ENCODE measurements around the gene SSTR4. TPM values are rescaled to one million over a fixed set of nuclear protein-coding genes. Genes with fewer than 3 reads are reported as not detected.
A peak's percentile ranks its signal among the peaks of the same experiment; 100 is the strongest.

SSTR4 gene
- total and polyA plus RNA-seq, 4 donors: 0.06 TPM; not detected in 3

DNA sequence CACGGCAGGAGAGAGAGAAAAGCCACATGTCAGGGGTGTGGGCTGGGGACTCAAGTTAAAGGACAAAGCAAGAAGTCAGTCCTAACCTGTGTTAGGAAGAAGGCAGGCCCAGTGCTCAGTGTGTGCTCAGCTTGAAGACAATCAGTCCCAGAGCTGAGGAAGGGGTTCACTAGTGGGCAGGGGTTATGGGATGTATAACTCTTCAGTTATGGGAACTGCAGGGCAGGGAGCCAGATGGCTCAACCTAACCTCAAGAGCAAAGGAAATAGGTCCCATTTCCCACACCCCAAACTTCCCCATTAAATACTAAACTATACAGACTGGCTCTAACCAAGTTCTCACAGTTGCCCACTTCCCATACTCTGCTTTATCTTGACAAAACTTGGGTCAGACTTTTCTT lies 7.4 kb upstream of the SSTR4 start:
- WGBS, 2 donors: 31 to 60% methylated on average over 1 of the region's 1 CpG
- peaks cover 0 to 3% (median 0%) of the 10 kb centered on the region in 4 donors for H3K9me3 ChIP-seq (ENCODE audit: control insufficient read depth in 4 of 4, insufficient read depth in 3 of 4, low read length in 3 of 4)
- no peak overlapping the region for H3K4me3 ChIP-seq
- peaks cover 0 to 8% (median 0%) of the 10 kb centered on the region in 3 donors for H3K27me3 ChIP-seq (ENCODE audit: control insufficient read depth in 3 of 3, insufficient read depth in 3 of 3, low read length in 2 of 3)
- no peak overlapping the region for H3K9ac ChIP-seq (ENCODE audit: insufficient read depth in 1 of 2, low read length in 2 of 2)
- no peak overlapping the region for H3K27ac ChIP-seq (ENCODE audit: low read depth in 1 of 2, low read length in 1 of 2)
- TF ChIP-seq, protein P1, sequence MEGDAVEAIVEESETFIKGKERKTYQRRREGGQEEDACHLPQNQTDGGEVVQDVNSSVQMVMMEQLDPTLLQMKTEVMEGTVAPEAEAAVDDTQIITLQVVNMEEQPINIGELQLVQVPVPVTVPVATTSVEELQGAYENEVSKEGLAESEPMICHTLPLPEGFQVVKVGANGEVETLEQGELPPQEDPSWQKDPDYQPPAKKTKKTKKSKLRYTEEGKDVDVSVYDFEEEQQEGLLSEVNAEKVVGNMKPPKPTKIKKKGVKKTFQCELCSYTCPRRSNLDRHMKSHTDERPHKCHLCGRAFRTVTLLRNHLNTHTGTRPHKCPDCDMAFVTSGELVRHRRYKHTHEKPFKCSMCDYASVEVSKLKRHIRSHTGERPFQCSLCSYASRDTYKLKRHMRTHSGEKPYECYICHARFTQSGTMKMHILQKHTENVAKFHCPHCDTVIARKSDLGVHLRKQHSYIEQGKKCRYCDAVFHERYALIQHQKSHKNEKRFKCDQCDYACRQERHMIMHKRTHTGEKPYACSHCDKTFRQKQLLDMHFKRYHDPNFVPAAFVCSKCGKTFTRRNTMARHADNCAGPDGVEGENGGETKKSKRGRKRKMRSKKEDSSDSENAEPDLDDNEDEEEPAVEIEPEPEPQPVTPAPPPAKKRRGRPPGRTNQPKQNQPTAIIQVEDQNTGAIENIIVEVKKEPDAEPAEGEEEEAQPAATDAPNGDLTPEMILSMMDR (IDR thresholded peaks at IDR 0.05; ENCODE audit: control extremely low read depth, extremely low read depth): no peak
- no peaks in the 10 kb centered on the region for H3K36me3 ChIP-seq (ENCODE audit: control insufficient read depth in 4 of 4, insufficient read depth in 4 of 4, low read length in 4 of 4)
- peaks cover 0 to 3% (median 0%) of the 10 kb centered on the region in 5 donors for H3K4me1 ChIP-seq (ENCODE audit: control insufficient read depth in 5 of 5, insufficient read depth in 5 of 5, low read length in 5 of 5)
- no peak for DNase-seq
- peak; percentile 27 for ATAC-seq (ENCODE audit: insufficient read depth, low FRiP score)

DNA sequence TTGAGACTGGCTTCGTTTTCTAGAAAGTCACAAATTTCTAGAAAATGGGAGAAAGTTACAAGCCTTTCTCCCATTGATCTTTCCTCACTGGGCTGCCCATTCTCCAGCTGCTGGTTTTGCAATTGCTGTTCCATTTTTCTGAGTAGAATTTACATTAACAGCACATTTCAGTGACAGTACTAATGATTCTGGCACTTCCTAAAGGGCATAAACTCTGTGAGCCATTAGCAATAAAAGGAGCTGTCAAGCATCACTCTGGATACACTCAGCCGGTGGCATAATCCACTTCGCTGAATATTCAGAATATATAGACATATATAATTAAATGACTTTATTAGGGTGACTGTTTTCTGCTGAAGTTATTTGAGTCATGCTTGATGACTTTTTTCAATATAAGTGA lies 6.7 kb upstream of the SSTR4 start:
- H3K4me1 ChIP-seq (ENCODE audit: control insufficient read depth in 5 of 5, insufficient read depth in 5 of 5, low read length in 5 of 5): peaks cover 0 to 3% (median 0%) of the 10 kb centered on the region in 5 donors
- peaks cover 0 to 11% (median 0%) of the 10 kb centered on the region in 3 donors for H3K27me3 ChIP-seq (ENCODE audit: control insufficient read depth in 3 of 3, insufficient read depth in 3 of 3, low read length in 2 of 3)
- no peaks in the 10 kb centered on the region for H3K36me3 ChIP-seq (ENCODE audit: control insufficient read depth in 4 of 4, insufficient read depth in 4 of 4, low read length in 4 of 4)
- H3K9me3 ChIP-seq (ENCODE audit: control insufficient read depth in 4 of 4, insufficient read depth in 3 of 4, low read length in 3 of 4): peaks cover 0 to 3% (median 0%) of the 10 kb centered on the region in 4 donors
- H3K4me3 ChIP-seq: no peak overlapping the region
- TF ChIP-seq, protein P1 (IDR thresholded peaks at IDR 0.05; ENCODE audit: control extremely low read depth, extremely low read depth): no peak
- no peak overlapping the region for H3K27ac ChIP-seq (ENCODE audit: low read depth in 1 of 2, low read length in 1 of 2)
- H3K9ac ChIP-seq (ENCODE audit: insufficient read depth in 1 of 2, low read length in 2 of 2): no peak overlapping the region
- no peak for ATAC-seq (ENCODE audit: insufficient read depth, low FRiP score)
- no peak for DNase-seq
- WGBS, 2 donors: 84 to 90% methylated on average over 3 of the region's 3 CpGs

DNA sequence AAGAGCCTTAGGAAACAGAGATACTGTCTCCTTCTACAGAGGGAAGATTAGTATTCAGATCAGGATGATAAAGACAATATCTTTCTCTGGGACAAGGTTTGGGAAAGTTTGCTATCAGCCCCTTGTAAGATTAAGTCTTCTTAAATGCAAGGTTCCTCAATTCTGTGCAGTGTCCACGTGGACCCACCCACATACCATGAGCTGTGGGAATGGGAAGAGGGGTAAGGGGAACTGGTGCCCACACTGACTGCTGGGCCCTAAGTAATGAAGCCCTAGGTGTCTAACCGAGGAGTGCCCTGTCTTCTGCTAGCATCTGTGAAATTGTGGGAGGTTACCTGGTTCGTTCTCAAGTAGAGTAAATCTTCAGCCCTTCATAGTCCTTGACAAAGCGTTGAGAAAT lies 5.8 kb upstream of the SSTR4 start:
- TF ChIP-seq, protein P1 (IDR thresholded peaks at IDR 0.05; ENCODE audit: control extremely low read depth, extremely low read depth): no peak
- DNase-seq: no peak
- WGBS, 2 donors: 67% methylated on average over 4 of the region's 4 CpGs

DNA sequence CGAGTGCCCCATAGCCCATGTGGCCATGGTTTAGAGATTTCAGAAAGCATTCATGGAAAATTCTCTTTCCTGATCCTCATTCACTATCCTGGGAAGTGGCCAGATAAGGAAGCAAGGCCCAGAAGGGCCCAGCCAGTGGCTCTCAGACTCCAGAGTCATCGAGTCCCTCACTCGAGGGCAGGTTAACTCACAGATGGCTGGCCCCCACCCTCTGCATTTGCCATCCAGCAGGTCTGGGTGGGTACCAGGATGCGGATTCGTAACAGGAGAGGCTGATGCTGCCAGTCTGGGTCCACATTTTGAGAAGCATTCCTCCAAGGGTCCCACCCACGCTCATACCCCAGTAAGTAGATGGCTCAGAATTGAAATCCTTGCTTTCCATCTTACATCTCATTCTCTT lies 3.8 kb upstream of the SSTR4 start:
- Histone ChIP-seq H3K36me3 (ENCODE audit: control insufficient read depth in 4 of 4, insufficient read depth in 4 of 4, low read length in 4 of 4) (no peaks in the 10 kb centered on the region), H3K4me1 (ENCODE audit: control insufficient read depth in 5 of 5, insufficient read depth in 5 of 5, low read length in 5 of 5) (peaks cover 0 to 5% (median 0%) of the 10 kb centered on the region in 5 donors), H3K9me3 (ENCODE audit: control insufficient read depth in 4 of 4, insufficient read depth in 3 of 4, low read length in 3 of 4) (peaks cover 0 to 7% (median 0%) of the 10 kb centered on the region in 4 donors), H3K9ac (ENCODE audit: insufficient read depth in 1 of 2, low read length in 2 of 2) (no peak overlapping the region), H3K27ac (ENCODE audit: low read depth in 1 of 2, low read length in 1 of 2) (no peak overlapping the region), H3K4me3 (no peak overlapping the region), H3K27me3 (ENCODE audit: control insufficient read depth in 3 of 3, insufficient read depth in 3 of 3, low read length in 2 of 3) (peaks cover 0 to 23% (median 9%) of the 10 kb centered on the region in 3 donors)
- TF ChIP-seq, protein P1 (IDR thresholded peaks at IDR 0.05; ENCODE audit: control extremely low read depth, extremely low read depth): no peak
- WGBS, 2 donors: 94 to 97% methylated on average over 6 of the region's 6 CpGs
- no peak for DNase-seq
- ATAC-seq (ENCODE audit: insufficient read depth, low FRiP score): no peak

More for the DNA sequence above, 5.8 kb upstream of the SSTR4 start:
- H3K4me1 ChIP-seq (ENCODE audit: control insufficient read depth in 5 of 5, insufficient read depth in 5 of 5, low read length in 5 of 5): peaks cover 0 to 3% (median 0%) of the 10 kb centered on the region in 5 donors
- H3K9me3 ChIP-seq (ENCODE audit: control insufficient read depth in 4 of 4, insufficient read depth in 3 of 4, low read length in 3 of 4): peaks cover 0 to 3% (median 0%) of the 10 kb centered on the region in 4 donors
- H3K27me3 ChIP-seq (ENCODE audit: control insufficient read depth in 3 of 3, insufficient read depth in 3 of 3, low read length in 2 of 3): peaks cover 0 to 12% (median 3%) of the 10 kb centered on the region in 3 donors
- no peak overlapping the region for H3K4me3 ChIP-seq
- ATAC-seq (ENCODE audit: insufficient read depth, low FRiP score): no peak
- H3K27ac ChIP-seq (ENCODE audit: low read depth in 1 of 2, low read length in 1 of 2): no peak overlapping the region
- H3K36me3 ChIP-seq (ENCODE audit: control insufficient read depth in 4 of 4, insufficient read depth in 4 of 4, low read length in 4 of 4): no peaks in the 10 kb centered on the region
- H3K9ac ChIP-seq (ENCODE audit: insufficient read depth in 1 of 2, low read length in 2 of 2): no peak overlapping the region

Measured in lung (tissue), 12 donors.